Heart left ventricle (tissue), 13 donors: ENCODE measurements around the gene WNT11.

Source experiments
- POLR2A ChIP-seq, 2 donors: fragments of 450-650 bp; IDR thresholded peaks; one replicate each; pipeline ENCODE4 v1.6.1; 2017; ENCODE audit warnings: antibody characterized with exemption in 2 of 2, mild to moderate bottlenecking in 2 of 2, moderate library complexity in 2 of 2
- TF ChIP-seq, protein P1 (sequence below), 12 donors: fragments of 200-600 bp; sonication (generic) in 4 of 12; IDR thresholded peaks; one replicate each; pipeline versions ENCODE4 v1.5.0 to v1.8.0; 2018 to 2022; ENCODE audit warnings: antibody characterized with exemption in 12 of 12, mild to moderate bottlenecking in 5 of 12
- donor health status: ischemic (EF 13 %, LVEDD 7.1; RV severe dilation, severe dysfunction).
- donor health status: DM: no; HTN: yes; CAD: no.
- donor health status: DM: no; HTN: no; CAD: no.
- donor health status: ischemic (EF 25% LVEDD 6.9; RV normal size, moderate dysfunction).
- donor health status: ischemic (EF 25% LVEDD 5.7; RV mildly dilated, moderate dysfunction).
- donor health status: ischemic (EF 35%, LVEDD 5.7; RV mildly dilated, moderate dysfunction).
- donor health status: nonischemic (EF 11% LVEDD 7.7; RV severe dilation, severe dysfunction).
- donor health status: DM: yes; HTN: yes; CAD: no.
- donor health status: PGD.
- donor health status: ischemic (EF 29% LVEDD 5.4; RV normal size, mild dysfunction).
- donor health status: nonischemic (EF 23%, LVEDD 6.1; RV moderate dilation, normal function).

DNA sequence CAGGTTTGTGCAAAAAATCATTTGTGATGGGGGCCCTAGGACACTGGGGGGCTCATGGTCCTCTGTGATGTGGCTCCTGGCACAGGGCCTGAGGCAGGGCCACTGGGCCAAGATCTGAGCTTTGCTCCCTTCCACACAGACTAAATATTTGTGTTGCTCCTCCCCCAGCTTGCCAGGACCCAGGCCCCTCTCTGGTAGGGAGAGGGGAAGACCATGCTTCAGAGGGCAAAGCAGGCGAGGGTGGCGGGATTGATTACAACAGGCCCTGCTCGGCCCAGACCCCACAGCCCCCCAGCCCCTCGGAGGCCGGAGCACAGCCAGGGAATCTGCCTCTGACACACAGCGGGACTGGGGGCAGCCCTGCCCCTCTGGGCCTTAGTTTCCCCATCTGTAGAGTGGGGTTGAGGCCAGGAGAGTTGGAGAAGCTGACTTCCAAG is 29.0 kb downstream of the WNT11 start:
- TF ChIP-seq, protein P1, sequence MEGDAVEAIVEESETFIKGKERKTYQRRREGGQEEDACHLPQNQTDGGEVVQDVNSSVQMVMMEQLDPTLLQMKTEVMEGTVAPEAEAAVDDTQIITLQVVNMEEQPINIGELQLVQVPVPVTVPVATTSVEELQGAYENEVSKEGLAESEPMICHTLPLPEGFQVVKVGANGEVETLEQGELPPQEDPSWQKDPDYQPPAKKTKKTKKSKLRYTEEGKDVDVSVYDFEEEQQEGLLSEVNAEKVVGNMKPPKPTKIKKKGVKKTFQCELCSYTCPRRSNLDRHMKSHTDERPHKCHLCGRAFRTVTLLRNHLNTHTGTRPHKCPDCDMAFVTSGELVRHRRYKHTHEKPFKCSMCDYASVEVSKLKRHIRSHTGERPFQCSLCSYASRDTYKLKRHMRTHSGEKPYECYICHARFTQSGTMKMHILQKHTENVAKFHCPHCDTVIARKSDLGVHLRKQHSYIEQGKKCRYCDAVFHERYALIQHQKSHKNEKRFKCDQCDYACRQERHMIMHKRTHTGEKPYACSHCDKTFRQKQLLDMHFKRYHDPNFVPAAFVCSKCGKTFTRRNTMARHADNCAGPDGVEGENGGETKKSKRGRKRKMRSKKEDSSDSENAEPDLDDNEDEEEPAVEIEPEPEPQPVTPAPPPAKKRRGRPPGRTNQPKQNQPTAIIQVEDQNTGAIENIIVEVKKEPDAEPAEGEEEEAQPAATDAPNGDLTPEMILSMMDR (IDR thresholded peaks at IDR 0.05): no peak
- no peak for TF ChIP-seq POLR2A (IDR thresholded peaks at IDR 0.05)
